Measurements from ENCODE around the gene MLST8.

GRCh38 chr16:2171601-2172178 is 33.6 kb upstream of the MLST8 start:
- TF ChIP-seq GATA2 (IDR thresholded peaks at IDR 0.05; ENCODE audit: low read depth, low read length), result no peak
- TF ChIP-seq GATA3 (IDR thresholded peaks at IDR 0.05; ENCODE audit: low read depth, low read length), result no peak
